SK-N-SH (cell line): ENCODE data around the gene ANO10. TPM values are rescaled to one million over a fixed set of nuclear protein-coding genes. Genes with fewer than 3 reads are reported as not detected.

Experiments
- CTCF ChIA-PET: fragments of 300-600, 350-600 bp; formaldehyde crosslinking; extraction: SDS; loops from one replicate; lab custom pipeline; 2021; lab: Yijun Ruan, JAX
- POLR2A ChIA-PET: fragments of 350-600 bp; sonication (Branson Sonifier 250); formaldehyde crosslinking; extraction: SDS; loops from one replicate; lab custom pipeline; 2020; ENCODE audit warnings: antibody characterized with exemption, inconsistent platforms; lab: Yijun Ruan, JAX
- DNase-seq: peaks from one replicate; pipeline ENCODE4 v3.0.0; 2012
- H2AFZ ChIP-seq: fragments of 200-600 bp; sonication (generic); 2 replicates; pipeline ENCODE4 v1.8.1; 2016; ENCODE audit warnings: antibody characterized with exemption, mild to moderate bottlenecking, low read depth
- H3F3A ChIP-seq: fragments of 200-600 bp; sonication (generic); replicated peaks from 2 replicates; pipeline ENCODE3; 2016; ENCODE audit warnings: antibody characterized with exemption, mild to moderate bottlenecking; ENCODE audit not compliant: insufficient read depth
- H3K27ac ChIP-seq, 2 experiments: fragments of 200-500 bp in 1 of 2; fragments of 200-600 bp in 1 of 2; sonication (Bioruptor generic) in 1 of 2; sonication (generic), shearing (Covaris generic) in 1 of 2; 2 replicates each; pipeline versions ENCODE4 v1.5.1 to v1.6.1; 2014 to 2016; ENCODE audit warnings: low read depth in 2 of 2, inconsistent platforms in 1 of 2, low read length in 1 of 2, mild to moderate bottlenecking in 1 of 2, mixed read lengths in 1 of 2
- H3K27me3 ChIP-seq: fragments of 200-600 bp; sonication (generic), shearing (Covaris generic); 2 replicates; pipeline ENCODE4 v1.6.1; 2016; ENCODE audit warnings: mixed run types; ENCODE audit not compliant: insufficient read depth
- H3K36me3 ChIP-seq, 2 experiments: fragments of 200-500 bp in 1 of 2; fragments of 200-600 bp in 1 of 2; sonication (Bioruptor generic) in 1 of 2; sonication (generic) in 1 of 2; replicated peaks in 1 of 2; 2 replicates each; pipeline versions ENCODE3 to v1.5.1; 2014 to 2016; ENCODE audit warnings: low read length in 1 of 2, mild to moderate bottlenecking in 1 of 2; ENCODE audit not compliant: insufficient read depth in 2 of 2, control insufficient read depth in 1 of 2
- H3K4me1 ChIP-seq, 2 experiments: fragments of 200-500 bp in 1 of 2; fragments of 200-600 bp in 1 of 2; sonication (Bioruptor generic) in 1 of 2; sonication (generic), shearing (Covaris generic) in 1 of 2; 2 replicates each; pipeline versions ENCODE4 v1.5.1 to v1.6.1; 2014 to 2016; ENCODE audit warnings: low read depth in 1 of 2, low read length in 1 of 2, mixed run types in 1 of 2; ENCODE audit not compliant: insufficient read depth in 2 of 2, control insufficient read depth in 1 of 2
- H3K4me2 ChIP-seq: fragments of 200-600 bp; sonication (generic), shearing (Covaris generic); 2 replicates; pipeline ENCODE4 v1.6.1; 2017; ENCODE audit warnings: mixed run types
- H3K4me3 ChIP-seq, 2 experiments: fragments of 200-500 bp in 1 of 2; fragments of 200-600 bp in 1 of 2; sonication (Bioruptor generic) in 1 of 2; sonication (generic), shearing (Covaris generic) in 1 of 2; 2 replicates each; pipeline versions ENCODE4 v1.5.1 to v1.8.1; 2014 to 2016; ENCODE audit warnings: low read depth in 2 of 2, inconsistent platforms in 1 of 2, low read length in 1 of 2, mild to moderate bottlenecking in 1 of 2, mixed read lengths in 1 of 2, moderate library complexity in 1 of 2
- H3K79me2 ChIP-seq: fragments of 200-600 bp; sonication (generic); 2 replicates; pipeline ENCODE4 v1.8.1; 2017; ENCODE audit warnings: mild to moderate bottlenecking; ENCODE audit not compliant: insufficient read depth
- H3K9ac ChIP-seq: fragments of 200-600 bp; sonication (generic); 2 replicates; pipeline ENCODE4 v1.6.1; 2017; ENCODE audit warnings: mixed run types
- H3K9me2 ChIP-seq: fragments of 200-600 bp; sonication (generic); 2 replicates; pipeline ENCODE4 v1.6.1; 2017; ENCODE audit warnings: mixed run types
- H3K9me3 ChIP-seq: fragments of 200-600 bp; sonication (generic); 2 replicates; pipeline ENCODE4 v1.6.1; 2017; ENCODE audit warnings: mixed run types, mild to moderate bottlenecking, moderate library complexity
- H4K20me1 ChIP-seq: fragments of 200-600 bp; sonication (generic); 2 replicates; pipeline ENCODE4 v1.6.1; 2017; ENCODE audit warnings: mild to moderate bottlenecking, mixed run types; ENCODE audit not compliant: insufficient read depth
- CHD2 ChIP-seq: fragments of 150-350 bp; IDR thresholded peaks from 2 replicates; pipeline ENCODE4 v1.6.1; 2018; ENCODE audit warnings: low read length; ENCODE audit not compliant: partially characterized antibody
- EP300 ChIP-seq, 2 experiments: IDR thresholded peaks; 2 replicates each; pipeline versions ENCODE4 v1.4.0 to v1.6.1; 2012; ENCODE audit warnings: borderline replicate concordance in 1 of 2, low read depth in 1 of 2, low read length in 1 of 2
- EZH2phosphoT487 ChIP-seq: fragments of 200-600 bp; sonication (generic); IDR thresholded peaks from 2 replicates; pipeline ENCODE4 v1.6.1; 2017; ENCODE audit warnings: low read depth, mixed run types, mild to moderate bottlenecking, antibody characterized with exemption, moderate library complexity, borderline replicate concordance
- FOSL2 ChIP-seq: IDR thresholded peaks from 2 replicates; pipeline ENCODE4 v1.4.0; 2012; ENCODE audit warnings: low read depth, mild to moderate bottlenecking, moderate library complexity, borderline replicate concordance
- FOXJ3 ChIP-seq: sonication (generic); formaldehyde crosslinking; IDR thresholded peaks from 2 replicates; pipeline ENCODE4 v1.5.1; 2020; ENCODE audit warnings: mild to moderate bottlenecking, missing genetic modification reagents
- FOXM1 ChIP-seq: IDR thresholded peaks from 2 replicates; pipeline ENCODE4 v1.4.0; 2012; ENCODE audit warnings: low read depth, mild to moderate bottlenecking
- GATA2 ChIP-seq: sonication (generic); formaldehyde crosslinking; IDR thresholded peaks from 2 replicates; pipeline ENCODE4 v1.5.0; 2020; ENCODE audit warnings: mild to moderate bottlenecking, missing genetic modification reagents
- MEF2A ChIP-seq: IDR thresholded peaks from 2 replicates; pipeline ENCODE4 v1.4.0; 2012; ENCODE audit warnings: low read depth, borderline replicate concordance
- NFIC ChIP-seq: IDR thresholded peaks from 2 replicates; pipeline ENCODE4 v1.4.0; 2012; ENCODE audit warnings: borderline replicate concordance
- NRF1 ChIP-seq: IDR thresholded peaks from 2 replicates; pipeline ENCODE4 v1.6.1; 2012; ENCODE audit warnings: low read depth, mild to moderate bottlenecking, low read length
- RAD21 ChIP-seq: IDR thresholded peaks from 2 replicates; pipeline ENCODE4 v1.6.1; 2012; ENCODE audit warnings: mild to moderate bottlenecking, low read length
- RCOR1 ChIP-seq: fragments of 150-350 bp; IDR thresholded peaks from 2 replicates; pipeline ENCODE4 v1.6.1; 2017; ENCODE audit warnings: antibody characterized with exemption, low read length
- RXRA ChIP-seq: IDR thresholded peaks from 2 replicates; pipeline ENCODE4 v1.4.0; 2012; ENCODE audit warnings: low read depth, mild to moderate bottlenecking, borderline replicate concordance
- SMC3 ChIP-seq: IDR thresholded peaks from 2 replicates; pipeline ENCODE4 v1.6.1; 2012; ENCODE audit warnings: low read depth, low read length, improper control_type of control experiment
- TAF1 ChIP-seq: IDR thresholded peaks from 2 replicates; pipeline ENCODE4 v1.6.1; 2012; ENCODE audit warnings: low read depth, mild to moderate bottlenecking, low read length, moderate library complexity, borderline replicate concordance
- TCF12 ChIP-seq: IDR thresholded peaks from 2 replicates; pipeline ENCODE4 v1.4.0; 2012
- YY1 ChIP-seq: IDR thresholded peaks from 2 replicates; pipeline ENCODE4 v1.4.0; 2012; ENCODE audit warnings: low read depth, mild to moderate bottlenecking
- WGBS: methylation state at CpG from one replicate; pipeline ENCODE4 v1.1.6; 2017; ENCODE audit warnings: low lambda C conversion rate; 5-methylcytosine and 5-hydroxymethylcytosine counted together
- polyA plus RNA-seq, 3 experiments: library from polyadenylated mRNA; depleted of rRNA; stranded (reverse); fragments of >200 nt; gene quantifications; 2 replicates each; pipeline ENCODE4 v1.2.3, GENCODE V29; 2012
- TF ChIP-seq, protein P1 (sequence below): fragments of 200-600 bp; sonication (generic); IDR thresholded peaks from 2 replicates; pipeline ENCODE4 v1.6.1; 2017; ENCODE audit warnings: antibody characterized with exemption, mild to moderate bottlenecking, moderate library complexity
- TF ChIP-seq, protein P2 (sequence below): IDR thresholded peaks from 2 replicates; pipeline ENCODE4; 2012
- TF ChIP-seq, protein P3 (sequence below): fragments of 150-350 bp; IDR thresholded peaks from 2 replicates; pipeline ENCODE4 v1.6.1; 2017; ENCODE audit warnings: antibody characterized with exemption, low read length, low read depth, borderline replicate concordance

Gene ANO10
- polyA plus RNA-seq, 1 of the 3 experiments (the other 2 are of a cell fraction): 16.8 TPM

GRCh38 chr3:43379343-43379742, 242.5 kb downstream of the ANO10 start:
- H3K9me2 ChIP-seq: no peaks in the 10 kb centered on the region
- TF ChIP-seq CHD2 (no peak), EP300 (IDR thresholded peaks at IDR 0.05; ENCODE audit: borderline replicate concordance in 1 of 2, low read depth in 1 of 2, low read length in 1 of 2) (no peak), YY1 (no peak), TCF12 (no peak), TAF1 (no peak), FOXJ3 (no peak), GATA2 (no peak), RXRA (no peak), RAD21 (no peak), FOSL2 (no peak), RCOR1 (no peak), NFIC (no peak)
- TF ChIP-seq, protein P1, sequence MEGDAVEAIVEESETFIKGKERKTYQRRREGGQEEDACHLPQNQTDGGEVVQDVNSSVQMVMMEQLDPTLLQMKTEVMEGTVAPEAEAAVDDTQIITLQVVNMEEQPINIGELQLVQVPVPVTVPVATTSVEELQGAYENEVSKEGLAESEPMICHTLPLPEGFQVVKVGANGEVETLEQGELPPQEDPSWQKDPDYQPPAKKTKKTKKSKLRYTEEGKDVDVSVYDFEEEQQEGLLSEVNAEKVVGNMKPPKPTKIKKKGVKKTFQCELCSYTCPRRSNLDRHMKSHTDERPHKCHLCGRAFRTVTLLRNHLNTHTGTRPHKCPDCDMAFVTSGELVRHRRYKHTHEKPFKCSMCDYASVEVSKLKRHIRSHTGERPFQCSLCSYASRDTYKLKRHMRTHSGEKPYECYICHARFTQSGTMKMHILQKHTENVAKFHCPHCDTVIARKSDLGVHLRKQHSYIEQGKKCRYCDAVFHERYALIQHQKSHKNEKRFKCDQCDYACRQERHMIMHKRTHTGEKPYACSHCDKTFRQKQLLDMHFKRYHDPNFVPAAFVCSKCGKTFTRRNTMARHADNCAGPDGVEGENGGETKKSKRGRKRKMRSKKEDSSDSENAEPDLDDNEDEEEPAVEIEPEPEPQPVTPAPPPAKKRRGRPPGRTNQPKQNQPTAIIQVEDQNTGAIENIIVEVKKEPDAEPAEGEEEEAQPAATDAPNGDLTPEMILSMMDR: no peak
- TF ChIP-seq, all 33 proteins: peak for 0
- no peak overlapping the region for H3K4me2 ChIP-seq
- no peak for DNase-seq
- H3K4me1 ChIP-seq: peaks cover 0 to 6% of the 10 kb centered on the region in 2 experiments; a peak in 1 of 4 replicates
- H3K4me3 ChIP-seq: no peak overlapping the region
- no peak overlapping the region for H3K9ac ChIP-seq
- 73% methylated on average over 2 of the region's 3 CpGs for WGBS
- H3K36me3 ChIP-seq: no peaks in the 10 kb centered on the region
- no peaks in the 10 kb centered on the region for H3K79me2 ChIP-seq
- no peaks in the 10 kb centered on the region for H4K20me1 ChIP-seq
- POLR2A ChIA-PET: no interaction called here
- no peaks in the 10 kb centered on the region for H3F3A ChIP-seq
- H3K9me3 ChIP-seq: no peaks in the 10 kb centered on the region
- no peak overlapping the region for H2AFZ ChIP-seq
- H3K27ac ChIP-seq: no peak overlapping the region
- H3K27me3 ChIP-seq: no peaks in the 10 kb centered on the region
- CTCF ChIA-PET: interaction anchor here (0.8 kb wide), 1 partner anchor 418 kb away, joined by 3 read pairs; no protein-coding TSS in a partner anchor

- H3K4me2 ChIP-seq: no peak overlapping the region
- no peak overlapping the region for H3K27ac ChIP-seq
- H3F3A ChIP-seq: no peaks in the 10 kb centered on the region
- no peaks in the 10 kb centered on the region for H3K36me3 ChIP-seq
- no peaks in the 10 kb centered on the region for H3K27me3 ChIP-seq
- H3K79me2 ChIP-seq: no peaks in the 10 kb centered on the region
- peaks cover 0 to 6% of the 10 kb centered on the region in 2 experiments; a peak in 1 of 4 replicates for H3K4me1 ChIP-seq
- CTCF ChIA-PET: interaction anchor here (0.6 to 2.5 kb wide), 8 partner anchors 11 to 416 kb away, joined by 3 to 8 read pairs (median 4); no protein-coding TSS in a partner anchor
- H3K9me2 ChIP-seq: no peaks in the 10 kb centered on the region
- no peak overlapping the region for H3K4me3 ChIP-seq
- peak; percentile 63 for DNase-seq
- H2AFZ ChIP-seq: no peak overlapping the region
- POLR2A ChIA-PET: no interaction called here
- WGBS: 95% methylated on average over 2 of the region's 2 CpGs
- no peaks in the 10 kb centered on the region for H3K9me3 ChIP-seq
- H4K20me1 ChIP-seq: no peaks in the 10 kb centered on the region
- no peak overlapping the region for H3K9ac ChIP-seq
- TF ChIP-seq YY1: no peak
- peak; percentile 59 for TF ChIP-seq RAD21
- no peak for TF ChIP-seq FOXM1
- peak; percentile 63 for TF ChIP-seq SMC3
- TF ChIP-seq TAF1: no peak
- TF ChIP-seq, protein P2, sequence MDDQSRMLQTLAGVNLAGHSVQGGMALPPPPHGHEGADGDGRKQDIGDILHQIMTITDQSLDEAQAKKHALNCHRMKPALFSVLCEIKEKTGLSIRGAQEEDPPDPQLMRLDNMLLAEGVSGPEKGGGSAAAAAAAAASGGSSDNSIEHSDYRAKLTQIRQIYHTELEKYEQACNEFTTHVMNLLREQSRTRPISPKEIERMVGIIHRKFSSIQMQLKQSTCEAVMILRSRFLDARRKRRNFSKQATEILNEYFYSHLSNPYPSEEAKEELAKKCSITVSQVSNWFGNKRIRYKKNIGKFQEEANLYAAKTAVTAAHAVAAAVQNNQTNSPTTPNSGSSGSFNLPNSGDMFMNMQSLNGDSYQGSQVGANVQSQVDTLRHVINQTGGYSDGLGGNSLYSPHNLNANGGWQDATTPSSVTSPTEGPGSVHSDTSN: no peak
- TF ChIP-seq, protein P1: peak; percentile 61
- no peak for TF ChIP-seq NRF1
- no peak for TF ChIP-seq MEF2A
- TF ChIP-seq, protein P3, sequence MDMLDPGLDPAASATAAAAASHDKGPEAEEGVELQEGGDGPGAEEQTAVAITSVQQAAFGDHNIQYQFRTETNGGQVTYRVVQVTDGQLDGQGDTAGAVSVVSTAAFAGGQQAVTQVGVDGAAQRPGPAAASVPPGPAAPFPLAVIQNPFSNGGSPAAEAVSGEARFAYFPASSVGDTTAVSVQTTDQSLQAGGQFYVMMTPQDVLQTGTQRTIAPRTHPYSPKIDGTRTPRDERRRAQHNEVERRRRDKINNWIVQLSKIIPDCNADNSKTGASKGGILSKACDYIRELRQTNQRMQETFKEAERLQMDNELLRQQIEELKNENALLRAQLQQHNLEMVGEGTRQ: no peak
- TF ChIP-seq EZH2phosphoT487: no peak
Measured at GRCh38 chr3:43378066-43378935, 243.5 kb downstream of the ANO10 start.
